Large intestine (tissue), 3 donors: ENCODE results near the gene GAMT. TPM values are rescaled to one million over a fixed set of nuclear protein-coding genes. Genes with fewer than 3 reads are reported as not detected.

Experiments used
- DNase-seq, 2 donors: peaks; one replicate each; pipeline versions ENCODE4 v3.0.0 to v3.0.0-alpha.2; 2013
- H3K27ac ChIP-seq: one replicate; pipeline ENCODE4 v1.5.1; 2013; ENCODE audit warnings: low read length
- H3K27me3 ChIP-seq: 2 replicates; pipeline ENCODE4 v1.6.1; 2013; ENCODE audit warnings: low read length; ENCODE audit not compliant: control insufficient read depth, insufficient read depth
- H3K36me3 ChIP-seq: 2 replicates; pipeline ENCODE4 v1.6.1; 2013; ENCODE audit warnings: low read length; ENCODE audit not compliant: control insufficient read depth, insufficient read depth
- H3K4me1 ChIP-seq: one replicate; pipeline ENCODE4 v1.6.1; 2013; ENCODE audit warnings: low read length; ENCODE audit not compliant: control insufficient read depth, insufficient read depth
- H3K4me3 ChIP-seq: one replicate; pipeline ENCODE4 v1.5.1; 2013; ENCODE audit warnings: low read length
- H3K9me3 ChIP-seq: one replicate; pipeline ENCODE4 v1.6.1; 2013; ENCODE audit warnings: mild to moderate bottlenecking, low read depth, low read length, moderate library complexity; ENCODE audit not compliant: control insufficient read depth
- WGBS: methylation state at CpG from one replicate; pipeline ENCODE4 v1.1.5; 2013; ENCODE audit warnings: low lambda C conversion rate; ENCODE audit not compliant: insufficient coverage; 5-methylcytosine and 5-hydroxymethylcytosine counted together
- polyA plus RNA-seq: library from polyadenylated mRNA; unstranded; fragments of 120-200 nt; gene quantifications from one replicate; pipeline ENCODE4 v1.2.1, GENCODE V29; 2013

The GAMT gene
- polyA plus RNA-seq, 1 donor, result 16.0 TPM

DNA sequence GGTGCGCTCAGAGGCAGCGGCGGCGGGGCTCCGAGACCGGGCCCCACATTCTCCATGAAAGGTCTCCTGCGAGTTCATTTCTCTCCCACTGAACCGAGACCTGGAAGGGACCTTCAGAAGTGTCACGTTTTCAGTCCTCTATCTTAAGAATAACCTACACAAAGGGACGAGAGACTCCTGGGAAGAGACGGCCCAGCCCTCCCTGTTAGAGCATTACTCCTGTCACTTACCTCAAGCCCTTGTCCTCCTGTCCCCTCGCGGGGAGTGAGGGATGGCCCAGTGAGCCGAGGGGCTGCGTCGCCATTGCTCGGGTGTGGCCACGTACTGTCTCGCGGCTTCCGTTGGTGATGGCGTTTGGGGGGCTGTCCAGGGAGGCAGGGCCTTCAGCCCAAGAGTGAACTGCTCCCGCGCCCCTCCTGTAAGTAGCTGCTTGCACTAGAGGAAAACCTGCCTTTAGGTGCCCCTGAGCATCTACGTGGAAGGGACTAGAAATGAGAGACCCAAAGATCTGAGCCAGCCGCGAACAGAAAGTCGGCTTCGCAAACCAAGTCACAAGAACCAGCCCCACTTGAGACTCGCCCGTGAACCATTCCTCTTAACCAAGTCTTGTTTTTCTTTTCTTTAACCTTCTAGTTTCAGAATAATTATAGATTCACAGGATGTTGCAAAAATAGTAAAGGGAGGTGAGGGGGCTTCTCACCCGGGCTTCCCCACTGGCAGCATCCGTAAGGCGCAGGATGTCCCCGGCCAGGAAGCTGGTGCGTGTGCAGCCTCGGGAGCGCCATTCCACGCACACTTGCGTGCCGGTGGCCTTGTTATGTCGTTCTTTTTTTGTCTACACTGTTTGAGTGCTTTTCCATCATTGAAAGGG, 38.7 kb downstream of the GAMT start:
- no peak for DNase-seq
- Histone ChIP-seq H3K9me3 (no peaks in the 10 kb centered on the region), H3K36me3 (peaks cover 87% of the 10 kb centered on the region), H3K27ac (no peak overlapping the region), H3K4me1 (peaks cover 2% of the 10 kb centered on the region), H3K4me3 (no peak overlapping the region), H3K27me3 (no peaks in the 10 kb centered on the region)
- WGBS, result 100% methylated on average over 3 of the region's 42 CpGs

- H3K27ac ChIP-seq, result no peak overlapping the region
- DNase-seq, result no peak
- 60% methylated on average over 1 of the region's 30 CpGs for WGBS
- peaks cover 2% of the 10 kb centered on the region for H3K4me1 ChIP-seq
- H3K27me3 ChIP-seq, result no peaks in the 10 kb centered on the region
- no peaks in the 10 kb centered on the region for H3K9me3 ChIP-seq
- H3K4me3 ChIP-seq, result no peak overlapping the region
- H3K36me3 ChIP-seq, result peaks cover 83% of the 10 kb centered on the region
These were observed 39.5 kb downstream of the GAMT start for GRCh38 chr19:1361601-1362386.

DNA sequence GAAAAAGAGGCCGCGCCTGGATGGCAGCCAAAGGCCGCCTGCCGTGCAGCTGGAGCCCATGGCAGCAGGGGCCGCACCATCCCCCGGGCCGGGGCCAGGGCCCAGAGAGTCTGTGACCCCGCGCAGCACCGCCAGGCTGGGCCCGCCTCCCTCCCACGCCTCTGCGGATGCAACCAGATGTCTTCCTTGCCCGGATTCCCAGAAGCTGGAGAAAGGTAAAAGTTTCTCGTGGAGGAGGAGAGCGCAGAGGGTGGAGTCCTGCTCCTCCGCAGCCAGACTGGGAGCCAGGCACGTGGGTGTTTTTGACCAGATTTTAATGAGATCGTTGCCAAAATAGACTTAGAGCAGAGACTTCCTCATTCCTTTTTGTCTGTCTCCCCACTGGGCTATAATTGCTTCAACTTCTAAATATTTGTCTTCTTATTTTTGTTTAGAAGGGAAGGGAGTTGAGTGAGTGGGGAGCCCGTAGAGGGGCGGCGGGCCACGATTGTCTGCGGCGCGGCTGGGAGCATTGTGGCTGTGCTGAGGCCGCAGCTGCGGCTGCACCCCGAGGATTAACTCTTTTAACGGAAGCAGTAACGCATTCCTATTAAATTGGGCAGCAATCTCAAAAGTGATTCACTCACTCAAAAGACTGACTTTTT, 40.4 kb downstream of the GAMT start:
- no peak overlapping the region for H3K4me3 ChIP-seq
- DNase-seq, result peak in 1 of 2 donors; percentile 37

DNA sequence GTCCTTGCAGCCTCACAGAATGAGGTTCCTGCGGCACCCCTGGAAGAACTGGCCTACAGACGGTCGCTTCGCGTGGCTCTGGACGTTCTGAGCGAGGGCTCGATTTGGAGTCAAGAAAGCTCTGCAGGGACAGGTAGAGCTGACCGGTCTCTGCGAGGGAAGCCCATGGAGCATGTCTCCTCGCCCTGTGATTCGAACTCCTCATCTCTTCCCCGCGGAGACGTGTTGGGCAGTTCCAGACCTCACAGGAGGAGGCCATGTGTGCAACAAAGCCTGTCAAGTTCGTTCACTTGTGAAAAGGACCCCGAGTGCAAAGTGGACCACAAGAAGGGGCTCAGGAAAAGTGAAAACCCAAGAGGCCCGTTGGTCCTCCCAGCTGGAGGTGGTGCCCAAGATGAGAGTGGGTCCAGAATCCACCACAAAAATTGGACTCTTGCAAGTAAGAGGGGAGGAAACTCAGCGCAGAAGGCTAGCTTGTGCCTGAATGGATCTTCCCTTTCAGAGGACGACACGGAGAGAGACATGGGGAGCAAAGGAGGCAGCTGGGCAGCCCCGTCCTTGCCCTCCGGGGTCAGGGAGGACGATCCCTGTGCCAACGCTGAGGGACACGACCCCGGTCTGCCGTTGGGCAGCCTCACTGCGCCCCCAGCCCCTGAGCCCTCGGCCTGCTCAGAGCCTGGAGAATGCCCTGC, 41.1 kb downstream of the GAMT start:
- no peak for DNase-seq
- Histone ChIP-seq H3K4me1 (peaks cover 13% of the 10 kb centered on the region), H3K27me3 (no peaks in the 10 kb centered on the region), H3K4me3 (no peak overlapping the region), H3K36me3 (peaks cover 68% of the 10 kb centered on the region), H3K9me3 (no peaks in the 10 kb centered on the region), H3K27ac (peak overlapping the region; percentile 34)
- no CpG with 5 or more reads among the region's 30 CpGs for WGBS

More for the DNA sequence above, 40.4 kb downstream of the GAMT start:
- Histone ChIP-seq H3K36me3 (peaks cover 75% of the 10 kb centered on the region), H3K27ac (peak overlapping the region; percentile 34), H3K4me1 (peaks cover 10% of the 10 kb centered on the region), H3K9me3 (no peaks in the 10 kb centered on the region), H3K27me3 (no peaks in the 10 kb centered on the region)
- no CpG with 5 or more reads among the region's 31 CpGs for WGBS

- 74% methylated on average over 6 of the region's 24 CpGs for WGBS
- H3K4me1 ChIP-seq, result peaks cover 19% of the 10 kb centered on the region
- DNase-seq, result no peak
- peaks cover 50% of the 10 kb centered on the region for H3K36me3 ChIP-seq
- peaks cover 3% of the 10 kb centered on the region for H3K9me3 ChIP-seq
- no peaks in the 10 kb centered on the region for H3K27me3 ChIP-seq
- H3K27ac ChIP-seq, result no peak overlapping the region
- no peak overlapping the region for H3K4me3 ChIP-seq
These were observed 43.7 kb downstream of the GAMT start for GRCh38 chr19:1357531-1358109.

DNA sequence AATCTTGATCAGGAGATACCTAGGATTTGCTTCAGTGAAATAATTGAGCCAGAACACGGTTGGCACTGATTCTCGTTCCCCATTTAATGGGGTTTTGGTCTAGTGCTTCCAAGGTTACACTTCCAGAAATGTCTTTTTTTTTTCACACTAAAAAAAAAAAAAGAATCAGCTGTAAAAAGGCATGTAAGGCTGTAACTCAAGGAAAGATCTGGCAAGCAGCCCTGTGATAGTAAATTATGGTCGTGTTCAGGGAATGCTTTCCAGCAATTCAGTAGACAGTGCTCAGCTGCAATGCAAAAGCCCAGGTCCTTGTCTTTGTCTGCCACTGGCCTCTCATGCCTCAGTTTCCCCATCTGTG, 44.9 kb downstream of the GAMT start:
- no peak for DNase-seq
- no CpG with 5 or more reads among the region's 3 CpGs for WGBS
- Histone ChIP-seq H3K4me3 (no peak overlapping the region), H3K4me1 (peaks cover 19% of the 10 kb centered on the region), H3K27me3 (no peaks in the 10 kb centered on the region), H3K9me3 (peaks cover 3% of the 10 kb centered on the region), H3K36me3 (peaks cover 39% of the 10 kb centered on the region), H3K27ac (peak overlapping the region; percentile 50)

DNA sequence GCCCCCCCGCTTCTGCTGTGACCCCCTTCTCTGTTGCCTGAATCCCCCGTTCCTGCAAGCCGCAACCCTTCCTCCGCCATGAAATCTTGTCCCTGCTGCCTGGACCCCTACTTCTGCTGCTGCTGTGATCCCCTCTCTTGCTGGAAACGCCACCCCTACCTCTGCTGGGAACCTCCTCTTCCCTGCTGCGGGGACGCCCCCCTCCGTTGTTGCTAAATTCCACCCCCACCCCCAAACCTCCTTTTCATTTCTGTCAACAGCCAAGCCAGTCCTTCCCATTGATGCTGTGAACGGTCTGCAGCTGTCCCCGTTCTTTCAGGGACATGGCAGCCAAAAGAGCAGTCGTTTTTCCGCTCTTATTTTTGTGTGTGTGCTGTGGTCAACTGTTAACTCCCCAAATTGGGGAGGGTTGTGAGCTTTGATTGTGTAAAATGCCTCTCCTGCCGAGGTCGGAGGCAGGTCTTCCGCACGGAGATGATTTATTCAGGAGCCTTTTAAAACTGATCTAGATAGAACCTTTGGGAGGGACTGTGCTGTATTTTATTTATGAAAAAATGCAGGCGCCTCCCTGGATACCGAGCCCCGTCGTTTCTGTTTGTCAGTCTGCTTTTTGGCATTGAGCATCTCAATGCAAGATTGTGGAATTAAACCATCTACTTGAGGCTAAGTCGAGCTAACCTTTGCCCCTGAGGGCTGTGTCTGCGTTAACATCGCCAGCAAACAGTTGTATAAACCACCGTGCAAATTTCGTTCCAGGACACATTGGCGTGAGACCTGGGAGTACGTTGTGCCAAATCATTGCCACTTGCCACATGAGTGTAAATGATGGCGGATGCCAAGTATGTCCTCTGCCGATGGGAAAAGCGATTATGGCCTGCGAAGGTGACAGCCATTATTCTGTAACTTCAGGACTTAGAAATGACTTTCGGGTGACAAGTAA, 45.5 kb downstream of the GAMT start:
- peaks cover 17% of the 10 kb centered on the region for H3K4me1 ChIP-seq
- peaks cover 3% of the 10 kb centered on the region for H3K9me3 ChIP-seq
- DNase-seq, result peak in 1 of 2 donors; percentile 54
- H3K4me3 ChIP-seq, result peak overlapping the region; percentile 86
- WGBS, result no CpG with 5 or more reads among the region's 32 CpGs
- peak overlapping the region; percentile 50 for H3K27ac ChIP-seq
- peaks cover 33% of the 10 kb centered on the region for H3K36me3 ChIP-seq
- no peaks in the 10 kb centered on the region for H3K27me3 ChIP-seq

GRCh38 chr19:1354970-1355567, 46.3 kb downstream of the GAMT start:
- WGBS, result no CpG with 5 or more reads among the region's 61 CpGs
- Histone ChIP-seq H3K27ac (peak overlapping the region; percentile 50), H3K36me3 (peaks cover 26% of the 10 kb centered on the region), H3K27me3 (no peaks in the 10 kb centered on the region), H3K9me3 (peaks cover 3% of the 10 kb centered on the region), H3K4me3 (peak overlapping the region; percentile 86), H3K4me1 (peaks cover 16% of the 10 kb centered on the region)
- DNase-seq, result no peak

GRCh38 chr19:1353144-1353543, 48.2 kb downstream of the GAMT start:
- H3K27me3 ChIP-seq, result no peaks in the 10 kb centered on the region
- H3K4me3 ChIP-seq, result no peak overlapping the region
- peaks cover 3% of the 10 kb centered on the region for H3K9me3 ChIP-seq
- H3K4me1 ChIP-seq, result peaks cover 16% of the 10 kb centered on the region
- WGBS, result no CpG with 5 or more reads among the region's 9 CpGs
- no peak overlapping the region for H3K27ac ChIP-seq
- no peak for DNase-seq
- H3K36me3 ChIP-seq, result peaks cover 9% of the 10 kb centered on the region
